Neutrophil (primary cell): Measurements from ENCODE around the gene ELOVL3.

Experiments
- H3K27ac ChIP-seq: fragments of 200-600 bp; sonication (generic); 2 replicates; pipeline ENCODE4 v1.5.1; 2016; ENCODE audit warnings: mild to moderate bottlenecking, moderate library complexity
- H3K27me3 ChIP-seq: fragments of 200-600 bp; sonication (generic); 2 replicates; pipeline ENCODE4 v1.6.0; 2016; ENCODE audit warnings: mild to moderate bottlenecking
- H3K36me3 ChIP-seq: fragments of 200-600 bp; sonication (generic); 2 replicates; pipeline ENCODE4 v1.5.1; 2017
- H3K4me1 ChIP-seq, 2 experiments: fragments of 200-600 bp in 1 of 2; sonication (generic) in 1 of 2; 1 replicate in 1 of 2; 2 replicates in 1 of 2; pipeline versions ENCODE4 v1.5.1 to v1.6.1; 2013 to 2016; ENCODE audit warnings: low read depth in 1 of 2, low read length in 1 of 2, mild to moderate bottlenecking in 1 of 2, moderate library complexity in 1 of 2; ENCODE audit not compliant: control insufficient read depth in 1 of 2, insufficient read depth in 1 of 2
- H3K4me3 ChIP-seq, 2 experiments: fragments of 200-600 bp in 1 of 2; sonication (generic) in 1 of 2; 1 replicate in 1 of 2; 2 replicates in 1 of 2; pipeline ENCODE4 v1.5.1; 2013 to 2016; ENCODE audit warnings: low read depth in 1 of 2, low read length in 1 of 2, mild to moderate bottlenecking in 1 of 2, moderate library complexity in 1 of 2
- H3K9me3 ChIP-seq: fragments of 200-600 bp; sonication (generic); 2 replicates; pipeline ENCODE4 v1.5.1; 2016
- CTCF ChIP-seq: fragments of 200-600 bp; sonication (generic); IDR thresholded peaks from 2 replicates; pipeline ENCODE4 v1.5.1; 2016; ENCODE audit warnings: antibody characterized with exemption

The ELOVL3 gene

GRCh38 chr10:102262744-102263370 is 36.8 kb downstream of the ELOVL3 start:
- H3K9me3 ChIP-seq = no peaks in the 10 kb centered on the region
- no peaks in the 10 kb centered on the region for H3K4me1 ChIP-seq
- no peak overlapping the region for H3K27ac ChIP-seq
- H3K36me3 ChIP-seq = peaks cover 48% of the 10 kb centered on the region
- no peak overlapping the region for H3K4me3 ChIP-seq
- TF ChIP-seq CTCF = no peak
- H3K27me3 ChIP-seq = no peaks in the 10 kb centered on the region

- H3K4me1 ChIP-seq = peaks cover 5 to 6% of the 10 kb centered on the region in 2 experiments
- no peaks in the 10 kb centered on the region for H3K27me3 ChIP-seq
- no peak overlapping the region for H3K4me3 ChIP-seq
- peaks cover 42% of the 10 kb centered on the region for H3K36me3 ChIP-seq
- no peak overlapping the region for H3K27ac ChIP-seq
- TF ChIP-seq CTCF = no peak
- H3K9me3 ChIP-seq = no peaks in the 10 kb centered on the region
Observed at GRCh38 chr10:102264371-102264770, 38.3 kb downstream of the ELOVL3 start.

- no peaks in the 10 kb centered on the region for H3K9me3 ChIP-seq
- TF ChIP-seq CTCF = no peak
- H3K36me3 ChIP-seq = peaks cover 20% of the 10 kb centered on the region
- no peaks in the 10 kb centered on the region for H3K27me3 ChIP-seq
- H3K4me1 ChIP-seq = peaks cover 6% of the 10 kb centered on the region in 2 experiments
- H3K27ac ChIP-seq = no peak overlapping the region
- H3K4me3 ChIP-seq = no peak overlapping the region
Observed at GRCh38 chr10:102266670-102267069, 40.6 kb downstream of the ELOVL3 start.

- Histone ChIP-seq H3K27me3 (no peaks in the 10 kb centered on the region), H3K36me3 (peaks cover 12% of the 10 kb centered on the region), H3K4me3 (no peak overlapping the region), H3K27ac (no peak overlapping the region), H3K9me3 (no peaks in the 10 kb centered on the region), H3K4me1 (peaks cover 6% of the 10 kb centered on the region in 2 experiments)
- TF ChIP-seq CTCF = no peak
Observed at GRCh38 chr10:102267748-102268147, 41.6 kb downstream of the ELOVL3 start.

GRCh38 chr10:102268375-102268888 is 42.3 kb downstream of the ELOVL3 start:
- no peak overlapping the region for H3K4me3 ChIP-seq
- H3K27me3 ChIP-seq = no peaks in the 10 kb centered on the region
- no peaks in the 10 kb centered on the region for H3K9me3 ChIP-seq
- TF ChIP-seq CTCF = no peak
- H3K4me1 ChIP-seq = peaks cover 6% of the 10 kb centered on the region in 2 experiments
- peaks cover 9% of the 10 kb centered on the region for H3K36me3 ChIP-seq
- no peak overlapping the region for H3K27ac ChIP-seq
